HL-60/S4 treated with retinoic acid at 250 ng/mL for 4 days and 3 days (cell line): ENCODE data around the gene MS4A1.
"Not testable (repeated sequence)": the region's sequence is repeated elsewhere in the genome, so short reads cannot be mapped to it uniquely, and the experiment has no call there.

ENCODE experiments used
- in situ Hi-C: fragments of 300-500 bp; cut with MboI; formaldehyde crosslinking; loops from 2 replicates; pipeline ENCODE4 v1.7.0; 2022; ENCODE audit warnings: low sequenced_read_pairs

The MS4A1 gene

GRCh38 chr11:60502221-60502775 lies 46.7 kb downstream of the MS4A1 start:
- in situ Hi-C loops: no loop called here

DNA sequence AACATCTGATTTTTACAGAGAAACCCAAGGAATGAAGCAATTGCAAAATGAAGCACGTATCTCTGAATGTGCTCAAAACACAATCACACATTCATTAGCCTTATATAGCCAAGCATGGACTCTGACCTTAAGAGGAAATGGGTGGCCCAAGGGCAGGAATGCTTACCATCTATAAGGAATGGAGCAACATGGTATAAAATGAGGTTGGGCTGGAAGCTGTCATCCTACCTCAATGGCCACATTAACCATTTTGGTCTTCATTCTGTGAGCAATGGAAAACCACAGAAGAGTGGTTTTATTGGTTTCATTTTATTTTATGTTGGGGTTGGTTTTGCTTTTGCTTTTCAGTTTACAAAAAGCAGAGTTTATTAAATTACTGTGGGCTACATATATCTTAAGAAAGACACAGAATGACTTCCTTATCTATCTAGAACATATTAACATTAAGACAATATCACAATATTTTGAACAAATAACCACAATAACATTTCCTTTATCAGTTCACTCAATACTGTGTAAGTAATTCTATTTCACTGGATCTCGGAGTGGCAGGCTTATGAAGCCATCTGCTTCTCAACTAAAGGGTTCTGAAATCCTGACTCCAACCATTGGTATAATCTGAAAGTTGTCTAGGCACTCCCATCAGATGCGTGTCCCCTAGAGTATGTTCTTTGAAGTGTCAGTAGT lies 48.7 kb downstream of the MS4A1 start:
- in situ Hi-C loops: no loop called here

GRCh38 chr11:60509609-60510008 lies 54.0 kb downstream of the MS4A1 start:
- in situ Hi-C loops: not testable (repeated sequence)

- in situ Hi-C loops: not testable (repeated sequence)
These were observed 54.6 kb downstream of the MS4A1 start for GRCh38 chr11:60510209-60510608.

GRCh38 chr11:60511393-60511792 lies 55.7 kb downstream of the MS4A1 start:
- in situ Hi-C loops: no loop called here

GRCh38 chr11:60512651-60513225 lies 57.1 kb downstream of the MS4A1 start:
- in situ Hi-C loops: no loop called here

GRCh38 chr11:60513496-60514460 lies 58.1 kb downstream of the MS4A1 start:
- in situ Hi-C loops: no loop called here

DNA sequence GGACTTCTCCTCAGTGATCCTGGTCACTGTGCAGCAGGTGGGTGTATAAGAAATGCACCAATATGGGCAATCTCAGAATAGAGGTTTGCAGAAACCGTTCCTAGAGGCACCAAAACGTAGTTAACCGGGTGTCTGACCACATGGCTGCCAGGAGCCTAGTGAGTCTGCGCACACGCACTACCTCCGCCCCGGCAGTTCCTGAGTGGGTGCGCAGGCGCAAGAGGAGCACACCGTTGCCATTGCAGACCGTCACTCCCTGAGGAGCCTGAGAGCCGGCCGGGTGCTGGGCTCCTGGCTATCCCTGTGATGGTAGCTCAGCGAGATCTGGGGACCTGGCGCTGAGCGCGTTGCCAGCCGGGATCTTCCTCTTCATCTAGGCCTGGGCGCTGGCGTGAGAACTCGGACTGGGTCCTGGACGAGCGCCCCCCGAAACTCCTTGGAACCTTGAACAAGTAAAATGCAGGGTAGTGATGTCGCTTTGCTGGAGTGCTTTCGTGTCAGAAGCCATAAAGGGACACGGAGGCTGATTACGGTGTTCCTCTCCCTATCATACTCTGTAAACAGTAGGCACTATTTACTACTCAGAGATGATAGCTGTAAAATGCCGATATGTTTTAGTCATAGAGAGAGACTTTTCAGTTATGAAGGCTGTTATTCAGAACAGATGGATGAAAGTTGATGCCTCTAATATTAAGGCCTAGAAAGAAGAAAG lies 59.7 kb downstream of the MS4A1 start, which contains the start of gene MS4A13:
MS4A13 (plus strand) TSS at position 249 of the 712 bp plus-strand sequence. CDS start 2,692 bp downstream, outside the sequence.
- in situ Hi-C loops: no loop called here
